ENCODE data around the gene HLA-DQA2.
"Not testable (repeated sequence)": the region's sequence is repeated elsewhere in the genome, so short reads cannot be mapped to it uniquely, and the experiment has no call there.

DNA sequence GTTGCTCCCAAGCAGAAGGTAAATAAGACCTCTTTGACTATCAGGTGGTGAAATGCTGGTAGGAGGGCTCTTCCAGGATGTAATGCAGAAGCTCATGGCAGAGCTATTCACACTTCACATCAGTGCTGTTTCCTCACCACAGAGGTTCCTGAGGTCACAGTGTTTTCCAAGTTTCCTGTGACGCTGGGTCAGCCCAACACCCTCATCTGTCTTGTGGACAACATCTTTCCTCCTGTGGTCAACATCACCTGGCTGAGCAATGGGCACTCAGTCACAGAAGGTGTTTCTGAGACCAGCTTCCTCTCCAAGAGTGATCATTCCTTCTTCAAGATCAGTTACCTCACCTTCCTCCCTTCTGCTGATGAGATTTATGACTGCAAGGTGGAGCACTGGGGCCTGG lies 4.5 kb downstream of the HLA-DQA2 start:
- TF ChIP-seq EZH2 (IDR thresholded peaks at IDR 0.05; ENCODE audit: insufficient read depth, low read length), result not testable (repeated sequence)
- TF ChIP-seq, protein P1, sequence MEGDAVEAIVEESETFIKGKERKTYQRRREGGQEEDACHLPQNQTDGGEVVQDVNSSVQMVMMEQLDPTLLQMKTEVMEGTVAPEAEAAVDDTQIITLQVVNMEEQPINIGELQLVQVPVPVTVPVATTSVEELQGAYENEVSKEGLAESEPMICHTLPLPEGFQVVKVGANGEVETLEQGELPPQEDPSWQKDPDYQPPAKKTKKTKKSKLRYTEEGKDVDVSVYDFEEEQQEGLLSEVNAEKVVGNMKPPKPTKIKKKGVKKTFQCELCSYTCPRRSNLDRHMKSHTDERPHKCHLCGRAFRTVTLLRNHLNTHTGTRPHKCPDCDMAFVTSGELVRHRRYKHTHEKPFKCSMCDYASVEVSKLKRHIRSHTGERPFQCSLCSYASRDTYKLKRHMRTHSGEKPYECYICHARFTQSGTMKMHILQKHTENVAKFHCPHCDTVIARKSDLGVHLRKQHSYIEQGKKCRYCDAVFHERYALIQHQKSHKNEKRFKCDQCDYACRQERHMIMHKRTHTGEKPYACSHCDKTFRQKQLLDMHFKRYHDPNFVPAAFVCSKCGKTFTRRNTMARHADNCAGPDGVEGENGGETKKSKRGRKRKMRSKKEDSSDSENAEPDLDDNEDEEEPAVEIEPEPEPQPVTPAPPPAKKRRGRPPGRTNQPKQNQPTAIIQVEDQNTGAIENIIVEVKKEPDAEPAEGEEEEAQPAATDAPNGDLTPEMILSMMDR (IDR thresholded peaks at IDR 0.05; ENCODE audit: insufficient read depth, low read depth, low read length), result not testable (repeated sequence)
